ENCODE measurements around the gene AVPR1B. TPM values are rescaled to one million over a fixed set of nuclear protein-coding genes. Genes with fewer than 3 reads are reported as not detected.

Gene AVPR1B
- total RNA-seq, result not detected

- TF ChIP-seq CTCF (IDR thresholded peaks at IDR 0.05; ENCODE audit: low read depth), result no peak
Observed at GRCh38 chr1:206117151-206117948, at the start of gene AVPR1B. AVPR1B (minus strand) TSS chr1:206117388; CDS start chr1:206116890, 498 bp downstream.

- no peak for TF ChIP-seq CTCF (IDR thresholded peaks at IDR 0.05; ENCODE audit: low read depth)
Observed at GRCh38 chr1:206145771-206146290, 28.6 kb upstream of the AVPR1B start.

GRCh38 chr1:206144605-206145004 is 27.4 kb upstream of the AVPR1B start:
- no peak for TF ChIP-seq CTCF (IDR thresholded peaks at IDR 0.05; ENCODE audit: low read depth)

GRCh38 chr1:206143537-206144172 is 26.5 kb upstream of the AVPR1B start:
- no peak for TF ChIP-seq CTCF (IDR thresholded peaks at IDR 0.05; ENCODE audit: low read depth)

GRCh38 chr1:206142770-206143169 is 25.6 kb upstream of the AVPR1B start:
- TF ChIP-seq CTCF (IDR thresholded peaks at IDR 0.05; ENCODE audit: low read depth), result no peak

GRCh38 chr1:206142011-206142410 is 24.8 kb upstream of the AVPR1B start:
- no peak for TF ChIP-seq CTCF (IDR thresholded peaks at IDR 0.05; ENCODE audit: low read depth)

GRCh38 chr1:206136241-206136640 is 19.1 kb upstream of the AVPR1B start:
- no peak for TF ChIP-seq CTCF (IDR thresholded peaks at IDR 0.05; ENCODE audit: low read depth)
